ENCODE results near the gene NUP62CL. TPM values are rescaled to one million over a fixed set of nuclear protein-coding genes. Genes with fewer than 3 reads are reported as not detected.
A peak's percentile ranks its signal among the peaks of the same experiment; 100 is the strongest.

NUP62CL gene
- total RNA-seq, 1 donor from 2014 or later, result 1.6 TPM

DNA sequence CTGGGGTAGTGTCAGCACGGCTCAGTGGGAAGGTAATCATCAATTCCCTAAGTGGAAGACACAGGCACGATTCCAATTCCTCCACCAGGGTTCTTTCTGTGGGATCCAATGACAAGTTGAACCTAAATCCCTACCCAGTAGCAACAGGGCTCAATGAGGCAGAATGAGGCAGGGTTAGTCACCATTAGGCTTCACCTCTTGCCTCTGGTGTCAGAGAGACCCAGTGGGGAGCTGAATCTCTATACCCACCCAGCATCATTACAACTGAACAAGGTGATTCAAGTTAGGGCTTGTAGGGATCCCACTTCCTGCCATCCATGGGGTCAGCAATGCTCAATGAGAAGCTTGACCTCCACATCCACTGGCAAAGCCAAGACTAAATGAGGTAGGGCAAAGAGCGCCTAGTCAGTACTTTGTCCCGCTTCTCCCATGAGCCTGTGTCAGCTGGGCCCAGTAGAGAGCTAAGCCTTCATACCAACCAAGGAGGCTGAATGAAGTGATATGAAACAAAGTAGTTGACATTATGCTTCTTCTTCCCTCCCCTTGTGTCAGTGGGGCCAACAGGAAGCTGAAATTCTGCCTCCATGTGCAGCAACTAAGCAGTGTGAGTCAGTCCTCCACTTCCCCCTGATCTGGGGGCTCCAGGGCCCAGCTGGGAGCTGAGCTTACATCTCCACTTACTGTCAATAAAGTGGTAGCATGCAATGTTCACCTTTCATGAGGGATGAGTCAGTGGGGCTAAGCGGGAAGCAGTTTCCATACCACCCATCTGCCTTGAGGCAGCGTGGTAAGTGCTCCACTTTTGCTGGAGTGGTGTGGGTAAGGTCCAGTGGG is 51.2 kb downstream of the NUP62CL start:
- DNase-seq (ENCODE audit: low spot score in 2 of 2), result no peak
- FAIRE-seq, result no peak

DNA sequence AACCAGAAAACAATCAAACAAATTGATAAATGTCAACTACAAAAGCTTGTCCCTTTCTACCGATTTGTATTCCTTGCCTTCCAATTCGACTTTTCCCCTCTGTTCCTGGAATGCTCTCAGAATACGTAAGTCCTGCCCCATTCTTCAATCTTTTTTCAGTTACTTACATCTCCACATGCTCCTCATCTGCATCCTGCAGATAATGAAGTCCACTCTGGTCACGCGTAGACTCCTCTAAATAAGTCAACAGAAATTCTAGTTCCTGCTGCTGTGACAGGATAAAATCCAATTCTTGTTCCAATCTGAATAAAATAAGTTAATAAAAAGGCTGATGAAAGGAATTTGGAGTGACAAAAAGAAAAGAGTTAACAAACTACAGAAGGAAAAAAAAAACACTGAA is 53.2 kb downstream of the NUP62CL start:
- DNase-seq (ENCODE audit: low spot score in 2 of 2), result no peak
- no peak for FAIRE-seq

DNA sequence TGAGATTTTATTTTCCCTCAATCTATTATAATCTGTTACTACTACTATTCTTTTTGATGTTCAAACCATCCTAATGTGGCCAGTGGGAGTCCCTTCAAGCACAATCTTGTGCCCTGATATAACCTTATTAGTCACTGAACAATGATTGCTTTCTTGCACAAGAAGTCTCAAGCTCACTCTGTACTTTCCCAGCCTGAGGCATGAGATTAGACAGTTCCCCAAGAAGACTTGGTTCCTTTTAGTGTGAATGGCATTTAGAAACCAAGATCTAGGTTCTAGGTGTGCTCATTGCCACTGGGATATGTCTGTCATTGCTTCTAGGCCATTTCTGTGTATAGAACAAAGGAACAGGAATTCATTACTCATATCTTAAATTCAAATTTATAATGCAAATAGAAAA is 59.6 kb downstream of the NUP62CL start:
- no peak for DNase-seq (ENCODE audit: low spot score in 2 of 2)
- no peak for FAIRE-seq

DNA sequence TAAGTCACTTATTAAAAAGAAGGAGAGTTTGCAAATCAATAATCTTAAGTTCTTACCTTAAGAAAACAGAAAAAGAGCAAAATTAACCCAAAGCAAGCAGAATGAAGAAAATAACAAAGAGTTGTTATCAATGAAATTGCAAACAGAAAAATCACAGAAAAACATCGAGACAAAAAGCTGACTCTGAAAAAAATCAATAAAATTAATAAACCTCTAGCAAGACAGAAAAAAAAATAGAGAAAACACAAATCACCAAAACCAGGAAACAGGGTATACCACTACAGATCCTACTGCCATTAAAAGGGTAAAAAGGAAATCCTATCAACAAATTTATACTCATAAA is 70.3 kb downstream of the NUP62CL start:
- DNase-seq (ENCODE audit: low spot score in 2 of 2) (no peak), FAIRE-seq (no peak)

DNA sequence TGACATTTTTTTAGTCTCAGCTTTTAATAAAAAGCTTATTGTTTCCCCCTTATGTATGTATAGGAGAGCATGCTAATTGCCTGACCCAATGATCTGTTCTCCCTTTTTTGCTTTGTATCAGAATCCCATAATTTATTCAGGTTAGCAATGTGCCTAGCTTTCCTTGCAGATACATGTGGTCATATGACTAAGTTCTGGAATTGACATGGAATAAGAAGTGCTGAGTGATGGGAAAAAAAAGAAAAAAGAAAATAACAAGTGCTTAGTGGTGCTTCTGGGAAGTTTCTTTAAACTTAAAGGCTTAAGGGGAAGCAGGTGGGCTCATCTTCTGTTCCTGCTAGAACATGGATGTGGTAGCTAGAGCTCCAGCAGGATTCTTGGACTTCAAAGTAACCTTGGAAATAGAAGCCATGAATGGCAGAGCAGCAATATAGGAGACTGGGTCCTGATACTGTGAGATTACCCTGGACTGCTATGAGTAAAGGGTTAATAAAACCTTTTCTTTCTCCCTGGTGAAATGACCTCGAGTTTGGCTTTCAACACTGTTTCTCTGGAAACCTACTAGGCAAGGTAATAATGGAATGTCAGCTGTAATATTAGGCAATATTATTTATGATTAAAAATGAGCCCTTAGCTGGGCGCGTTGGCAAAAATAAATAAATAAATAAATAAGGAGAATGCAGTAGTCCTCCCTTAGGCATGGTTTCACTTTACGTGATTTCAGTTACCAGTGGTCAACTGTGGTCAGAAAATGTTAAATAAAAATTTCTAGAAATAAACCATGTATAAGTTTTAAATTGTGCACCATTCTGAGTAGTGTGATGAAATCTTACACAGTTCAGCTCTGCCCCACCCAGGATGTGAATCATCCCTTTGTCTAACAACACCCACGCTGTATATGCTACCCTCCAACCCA is 70.9 kb downstream of the NUP62CL start:
- no peak for FAIRE-seq
- DNase-seq (ENCODE audit: low spot score in 2 of 2), result no peak

DNA sequence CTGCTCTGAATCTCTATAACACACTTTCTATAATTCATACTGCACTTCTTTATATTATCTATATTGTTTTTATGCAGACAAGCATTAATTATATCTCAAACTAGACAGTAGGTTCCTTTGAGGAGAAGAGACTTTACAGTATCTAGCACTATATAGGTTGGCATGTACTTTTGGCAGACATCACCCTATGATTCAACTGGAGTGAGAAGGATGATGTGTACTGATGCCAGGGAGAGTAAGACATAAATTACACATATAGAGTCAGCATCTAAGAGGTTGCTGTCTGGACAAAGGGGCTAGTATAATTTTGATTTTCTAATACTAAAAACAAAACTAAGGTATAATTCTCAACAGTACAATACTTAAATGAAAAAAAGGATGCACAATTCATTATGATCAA is 82.5 kb downstream of the NUP62CL start:
- no peak for DNase-seq (ENCODE audit: low spot score in 2 of 2)
- FAIRE-seq, result no peak

DNA sequence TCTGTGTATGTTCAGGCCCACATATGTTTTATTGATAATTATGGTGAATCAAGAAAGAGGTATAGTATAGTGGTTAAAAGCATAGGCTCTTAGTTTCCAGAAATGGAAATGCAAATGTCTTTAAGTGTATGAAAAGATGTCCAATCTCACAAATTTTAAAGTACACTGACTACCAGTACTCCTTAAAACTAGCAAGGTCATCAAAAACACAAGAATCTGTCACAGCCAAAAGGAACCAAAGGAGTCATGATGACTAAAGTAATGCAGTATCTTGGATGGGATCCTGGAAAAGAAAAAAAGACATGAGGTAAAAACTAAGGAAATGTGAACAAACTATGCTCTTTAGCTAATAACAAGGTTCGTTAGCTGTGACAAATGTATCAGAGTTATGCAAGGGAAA is 87.0 kb downstream of the NUP62CL start:
- FAIRE-seq (no peak), DNase-seq (ENCODE audit: low spot score in 2 of 2) (no peak)

DNA sequence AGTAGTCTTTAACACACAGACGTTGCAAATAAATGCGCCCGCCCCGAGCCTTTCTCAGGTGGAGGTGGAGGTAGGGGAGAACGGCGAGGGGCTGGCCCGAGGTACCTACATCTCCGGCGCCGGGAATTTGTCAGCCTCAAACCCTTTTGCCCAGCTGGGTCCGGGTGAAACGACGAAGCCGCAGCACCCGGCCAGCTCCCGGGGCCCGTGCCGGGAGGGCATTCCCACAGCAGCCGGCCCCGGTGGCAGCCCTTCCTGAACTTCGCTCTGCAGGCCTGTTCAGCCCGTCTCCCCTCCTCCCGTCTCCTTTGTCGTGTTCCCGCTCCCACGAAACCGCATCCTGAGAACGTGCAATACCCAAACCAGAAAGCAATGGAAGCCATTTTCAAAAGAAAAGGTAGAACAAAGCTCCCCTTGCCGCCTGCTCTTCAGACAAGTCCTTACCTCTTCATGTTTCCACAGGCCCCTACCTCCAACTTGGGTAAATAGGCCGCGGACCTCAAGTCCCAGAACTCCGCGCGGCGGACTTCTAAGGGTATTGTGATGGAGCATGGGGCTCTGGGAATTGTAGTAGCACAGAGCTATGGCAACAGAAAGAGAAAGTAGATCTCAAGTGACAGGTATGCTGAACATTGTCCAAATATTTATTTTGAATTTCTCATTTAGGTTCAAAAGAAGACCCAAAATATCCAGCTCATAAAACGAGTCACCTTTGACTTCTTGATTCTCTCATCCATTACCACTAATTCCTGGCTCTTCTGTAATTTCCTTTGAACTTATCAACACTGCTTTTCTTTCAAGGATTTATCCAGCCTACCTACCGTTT is 87.7 kb downstream of the NUP62CL start, which contains the start of gene RBM41:
TSS of gene RBM41 (minus strand) at position 501 of the 826 bp plus-strand sequence. CDS start at position 452, 49 bp downstream.
- peak; percentile 28 to 39 for DNase-seq (ENCODE audit: low spot score in 2 of 2)
- no peak for FAIRE-seq

DNA sequence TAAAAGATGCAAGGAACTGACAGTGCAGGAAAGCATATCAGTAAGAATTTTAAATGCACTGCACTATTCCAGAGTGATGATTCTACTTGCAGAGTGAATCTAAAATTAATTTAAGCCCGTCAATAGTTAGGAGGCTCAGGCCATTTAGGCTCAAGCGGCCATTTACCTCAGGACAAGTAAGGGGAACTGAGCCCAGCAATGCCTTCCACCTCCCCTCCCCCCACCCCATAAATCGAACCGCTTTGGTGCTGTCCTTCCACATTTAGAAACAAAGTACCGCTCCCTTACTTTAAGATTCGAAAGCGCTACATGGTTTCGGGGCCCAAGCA is 88.3 kb downstream of the NUP62CL start:
- DNase-seq (ENCODE audit: low spot score in 2 of 2), result peak in 1 of 2 donors; percentile 0
- FAIRE-seq, result no peak

DNA sequence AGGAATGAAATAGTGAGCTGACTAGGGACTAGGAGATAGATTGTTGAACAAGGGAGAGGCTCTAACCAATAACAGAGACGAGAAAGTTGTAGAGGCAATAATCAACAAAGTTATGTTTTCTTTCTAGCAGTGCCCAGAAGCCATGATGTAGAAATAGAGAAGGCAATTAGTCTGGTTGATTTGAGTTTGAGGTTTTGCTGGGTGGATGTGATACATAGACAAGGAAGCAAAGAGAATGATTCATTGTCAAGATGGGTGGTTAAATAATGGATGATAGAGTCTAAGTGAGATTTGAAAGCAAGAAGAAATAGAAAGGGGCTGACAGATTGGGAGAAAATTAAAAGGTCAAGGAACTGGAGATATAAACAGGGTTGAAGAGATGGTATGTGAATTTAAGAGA is 98.8 kb downstream of the NUP62CL start:
- DNase-seq (ENCODE audit: low spot score in 2 of 2), result no peak
- no peak for FAIRE-seq

DNA sequence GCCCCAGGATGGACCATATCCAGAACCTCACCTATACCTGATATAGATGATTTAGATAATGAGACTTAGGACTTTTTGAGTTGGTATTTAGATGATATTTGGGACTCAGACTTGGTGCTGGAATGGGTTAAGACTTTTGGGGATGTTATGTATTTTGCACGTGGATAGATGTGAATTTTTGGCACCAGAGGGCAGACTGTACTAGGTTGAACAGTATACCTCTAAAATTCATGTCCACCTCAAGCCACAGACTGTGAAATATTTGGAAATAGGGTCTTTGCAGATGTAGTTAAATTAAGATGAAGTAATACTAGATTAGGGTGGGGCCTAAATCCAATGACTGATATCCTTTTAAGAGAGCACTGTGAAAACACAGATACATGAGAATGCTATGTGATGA is 103.3 kb downstream of the NUP62CL start:
- no peak for DNase-seq (ENCODE audit: low spot score in 2 of 2)
- FAIRE-seq, result no peak

DNA sequence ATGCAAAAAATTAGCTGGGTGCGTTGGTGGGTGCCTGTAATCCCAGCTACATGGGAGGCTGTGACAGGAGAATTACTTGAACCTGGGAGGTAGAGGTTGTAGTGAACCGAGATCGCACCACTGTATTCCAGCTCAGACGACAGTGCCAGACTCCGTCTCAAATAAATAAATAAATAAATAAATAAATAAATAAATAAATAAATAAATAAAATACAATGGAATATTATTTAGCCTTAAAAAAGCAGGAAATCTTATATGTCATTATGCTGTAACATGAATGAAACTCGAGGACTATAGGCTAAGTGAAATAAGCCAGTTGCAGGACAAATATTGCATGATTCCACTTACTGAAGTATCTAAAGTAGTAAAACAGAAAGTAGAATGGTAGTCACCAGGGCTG is 130.1 kb downstream of the NUP62CL start:
- FAIRE-seq (no peak), DNase-seq (ENCODE audit: low spot score in 2 of 2) (no peak)

Small RNAs within 50 kb of the gene (small RNA-seq; reads per million reads assigned to genes)
- gene RF00019, result not detected

Other genes with a start within 250 kb of the NUP62CL start
- gene MORC4, start 206.2 kb downstream of the NUP62CL start, total RNA-seq, result 4.1 TPM
- 20.4 TPM for gene RBM41, start 87.6 kb downstream of the NUP62CL start, total RNA-seq
- gene DNAAF6, start 178 bp upstream of the NUP62CL start, total RNA-seq, result not detected
- gene FRMPD3, start 243.2 kb upstream of the NUP62CL start, total RNA-seq, result 1.6 TPM